Tongue (tissue), 2 donors: Measurements from ENCODE around the gene KCNH5. TPM values are rescaled to one million over a fixed set of nuclear protein-coding genes. Genes with fewer than 3 reads are reported as not detected.

Experiments
- DNase-seq: peaks from one replicate; pipeline ENCODE4 v3.0.0-alpha.2; 2015
- total RNA-seq: library from RNA; depleted of rRNA; stranded (reverse); fragments of >200 nt; gene quantifications from one replicate; pipeline ENCODE4 v1.2.3, GENCODE V29; 2014

KCNH5 gene
- total RNA-seq, 1 donor from 2014 or later, result 0.21 TPM

DNA sequence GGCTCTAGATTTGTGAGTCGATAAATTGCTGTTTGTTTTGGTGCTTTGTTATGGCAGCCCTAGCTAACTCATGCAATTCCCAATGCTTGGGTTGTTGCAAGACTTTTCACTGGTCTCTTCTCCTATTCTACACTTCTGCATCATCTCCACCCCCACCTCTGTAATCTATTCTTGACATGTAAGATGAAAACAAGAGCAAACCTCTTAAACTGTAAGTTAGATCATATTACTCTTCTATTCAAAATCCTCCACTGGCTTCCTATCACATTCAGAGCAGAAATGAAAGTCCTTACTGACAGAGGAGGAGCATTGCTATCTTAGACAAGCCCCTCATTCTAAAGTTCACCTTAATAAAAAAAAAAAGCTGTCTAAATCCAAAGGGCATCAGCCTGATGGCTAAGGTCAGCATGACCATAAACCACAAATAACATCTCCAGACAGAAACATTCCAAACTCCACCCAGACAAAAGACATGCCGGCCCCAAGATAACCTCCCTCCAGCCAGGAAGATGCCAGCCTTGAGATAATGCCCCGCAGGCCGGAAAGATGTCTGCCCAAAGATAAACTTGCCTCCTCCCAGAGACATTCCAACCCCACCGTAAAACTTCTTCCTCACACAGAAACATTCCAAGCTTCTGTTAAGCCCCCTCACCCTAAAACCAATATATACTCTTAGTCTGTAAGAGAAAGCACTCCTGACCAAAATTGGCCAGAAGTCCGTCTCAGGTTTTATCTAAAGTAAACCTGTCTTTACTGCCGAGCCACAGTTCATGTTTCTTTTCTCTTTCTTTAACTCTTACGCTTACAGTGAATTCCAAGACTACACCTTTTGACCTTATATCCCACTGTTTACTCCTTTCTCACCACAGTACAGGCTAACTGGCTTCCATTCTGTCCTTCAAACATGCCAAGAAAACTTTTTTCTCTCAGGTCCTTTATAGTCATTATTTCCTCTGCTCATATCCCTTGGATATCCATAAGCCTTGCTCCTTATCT lies 308.9 kb downstream of the KCNH5 start:
- DNase-seq, result no peak

DNA sequence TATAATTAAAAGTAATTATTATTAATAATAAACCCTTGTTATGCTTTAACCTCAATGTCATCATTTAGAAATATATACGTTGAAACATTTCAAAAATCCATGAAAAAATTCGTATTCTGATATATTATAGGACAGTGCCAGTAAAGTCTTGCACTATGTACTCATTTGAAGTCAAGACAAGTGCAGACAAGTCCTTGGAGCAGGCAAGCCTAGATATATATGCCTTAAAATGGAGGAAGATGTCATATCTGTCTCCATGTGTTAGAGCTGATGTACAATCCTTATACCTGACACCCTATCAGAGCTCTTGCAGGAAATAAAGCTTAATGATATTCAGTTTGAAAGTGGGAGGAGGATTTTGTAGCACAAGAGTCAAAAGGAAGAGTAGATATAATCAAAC lies 310.4 kb downstream of the KCNH5 start:
- DNase-seq, result no peak

DNA sequence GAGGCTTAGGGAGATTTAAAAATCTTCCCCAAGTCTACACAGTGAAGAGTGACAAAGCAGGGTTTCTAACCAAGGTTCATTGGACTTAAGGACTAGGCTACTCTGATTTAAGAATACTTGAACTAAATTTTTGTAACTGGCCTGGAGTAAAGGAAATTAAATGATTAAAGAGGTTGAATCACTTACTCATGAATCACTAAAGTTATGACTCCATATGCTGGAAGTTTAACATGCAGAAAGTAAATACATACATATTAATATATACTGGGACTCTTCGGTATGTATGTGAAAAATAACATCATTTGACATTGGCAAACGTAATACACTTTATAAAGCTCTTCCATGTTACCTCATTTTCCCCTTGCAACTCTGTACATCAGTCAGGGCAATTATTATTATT lies 322.9 kb downstream of the KCNH5 start:
- DNase-seq, result no peak

DNA sequence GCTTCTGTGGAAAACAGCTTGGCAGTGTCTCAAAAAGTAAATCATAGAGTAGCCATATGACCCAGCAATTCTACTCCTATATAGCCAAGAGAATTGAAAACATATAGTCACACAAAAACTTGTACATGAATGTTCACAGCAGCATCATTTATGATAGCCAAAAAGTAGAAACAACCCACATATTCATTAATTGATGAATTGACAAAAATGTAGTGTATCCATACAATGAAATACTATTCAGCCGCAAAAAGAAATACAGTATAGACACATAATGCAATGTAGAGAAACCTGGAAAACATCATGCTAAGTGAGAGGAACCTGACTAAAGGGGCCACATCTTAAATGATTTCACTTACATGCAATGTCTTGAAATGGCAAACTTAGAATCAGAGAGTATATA lies 326.6 kb downstream of the KCNH5 start:
- no peak for DNase-seq

DNA sequence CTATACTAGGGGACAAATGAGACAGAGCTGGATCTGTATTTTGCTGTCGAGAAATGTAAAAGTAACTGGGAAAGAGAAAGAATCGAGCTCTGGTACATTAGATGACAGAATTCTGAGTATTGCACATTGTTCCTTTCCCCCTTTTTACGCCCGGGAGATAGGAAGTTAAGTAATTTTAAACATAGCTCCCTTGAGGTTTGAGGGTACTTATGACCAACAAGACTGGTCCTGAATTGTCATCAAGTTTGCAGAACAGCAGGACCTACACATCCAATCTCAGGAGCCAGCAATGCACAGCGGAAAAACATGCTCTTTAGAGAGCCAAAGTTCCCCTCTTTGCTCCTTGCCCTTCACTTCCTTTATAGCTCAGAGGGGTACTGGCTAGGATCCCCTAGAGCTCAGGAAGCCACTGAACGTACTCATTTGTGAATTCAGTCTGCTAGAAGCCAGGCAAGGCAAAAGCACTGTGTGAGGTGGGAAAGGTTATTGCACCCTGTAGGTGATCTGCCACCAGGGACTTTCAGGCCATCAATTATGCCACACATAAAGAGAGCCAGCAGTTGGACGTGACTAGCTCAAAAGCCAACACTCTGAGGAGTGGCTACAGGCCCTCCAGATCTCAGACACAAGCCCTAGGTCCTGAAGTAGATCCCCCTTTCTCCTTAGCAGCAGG lies 333.8 kb downstream of the KCNH5 start:
- no peak for DNase-seq

DNA sequence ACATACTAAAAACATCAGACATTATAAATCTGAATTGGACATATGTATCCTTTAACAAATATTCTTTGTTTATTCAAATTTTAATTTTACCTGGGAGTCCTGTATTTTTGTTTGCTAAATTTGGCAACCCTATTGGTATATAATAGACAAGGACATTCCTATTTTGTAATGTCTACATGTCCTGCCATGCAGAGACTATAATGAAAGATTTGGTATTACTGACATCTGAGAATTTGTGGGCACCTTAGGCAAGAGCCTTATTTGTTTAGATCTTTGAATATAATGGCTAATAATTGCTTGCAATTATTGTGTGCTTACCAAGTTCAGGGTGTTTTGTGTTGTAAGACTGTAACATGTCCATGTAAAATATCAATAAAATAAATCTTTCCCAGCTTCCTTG lies 334.4 kb downstream of the KCNH5 start:
- DNase-seq, result no peak

DNA sequence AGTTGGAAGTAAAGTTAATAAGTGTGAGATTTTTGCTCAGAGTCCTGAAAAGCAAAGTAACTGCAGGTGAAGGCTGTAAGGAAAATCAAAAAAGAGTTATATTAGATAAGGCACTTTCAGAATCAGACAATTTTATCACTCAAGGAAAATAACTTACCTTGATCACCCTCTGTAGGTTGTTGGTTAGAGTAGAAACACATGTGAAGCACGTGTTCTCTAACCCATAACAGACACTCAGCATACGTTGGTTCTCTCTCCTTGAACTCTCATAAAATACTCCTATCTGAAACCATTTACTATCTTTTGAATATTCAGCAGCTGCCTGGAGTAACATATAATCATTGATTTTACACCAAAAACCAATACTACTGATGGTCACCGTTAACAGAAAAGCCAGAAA lies 335.5 kb downstream of the KCNH5 start:
- no peak for DNase-seq

DNA sequence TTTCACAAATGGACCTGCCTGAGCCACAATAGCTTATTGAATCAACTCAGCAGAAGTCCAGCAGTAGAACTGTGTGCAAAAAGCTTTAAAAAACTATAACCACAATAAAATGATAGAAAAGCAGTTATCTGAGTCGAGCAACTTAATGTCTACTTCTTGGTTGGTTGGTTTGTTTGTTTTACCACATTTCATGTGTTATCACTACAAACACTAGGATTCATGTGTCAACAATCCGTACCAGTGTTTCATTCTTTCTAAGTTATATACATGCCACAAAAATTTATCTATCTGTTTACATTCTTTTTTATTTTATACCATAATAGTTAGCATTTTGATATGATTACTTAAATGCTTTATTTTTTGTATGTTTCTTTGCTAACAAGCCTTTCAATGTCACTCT lies 339.0 kb downstream of the KCNH5 start:
- DNase-seq, result no peak

DNA sequence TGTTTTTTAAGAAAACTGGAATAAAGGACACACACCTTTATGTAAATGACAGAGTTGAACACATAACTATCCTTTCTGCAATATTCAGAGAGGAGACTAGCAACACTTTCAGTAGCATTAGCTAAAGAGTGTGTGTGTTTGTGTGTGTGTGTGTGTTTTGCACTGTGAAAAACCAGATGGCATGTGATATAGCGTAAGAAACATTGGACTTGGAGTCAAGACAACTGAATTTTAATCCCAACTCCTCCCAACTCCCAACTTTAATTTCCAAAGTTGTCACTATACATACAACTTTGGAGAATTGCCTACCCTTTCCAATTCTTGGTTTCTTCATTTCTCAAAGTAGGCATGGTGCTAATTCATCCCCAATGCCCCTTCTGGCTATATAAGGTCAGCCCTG lies 347.8 kb downstream of the KCNH5 start:
- no peak for DNase-seq

DNA sequence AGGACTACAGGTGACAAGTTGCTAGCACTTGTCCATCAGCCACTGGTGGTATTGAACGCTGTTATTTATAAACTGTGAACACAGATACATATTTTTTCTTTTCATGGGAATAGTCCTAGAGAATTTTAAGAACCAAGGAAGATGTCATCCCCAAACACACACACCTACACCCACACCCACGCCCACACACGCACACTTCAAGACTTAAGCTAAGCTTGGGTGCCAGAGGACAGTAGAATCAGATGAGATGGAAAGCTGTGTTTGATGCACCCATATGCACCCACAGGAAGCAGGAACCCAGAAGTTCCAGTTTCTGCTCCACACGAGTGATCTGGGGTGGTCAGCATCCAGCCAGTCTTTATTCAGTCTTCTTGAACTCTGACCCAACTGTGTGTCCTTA lies 348.3 kb downstream of the KCNH5 start:
- DNase-seq, result no peak

DNA sequence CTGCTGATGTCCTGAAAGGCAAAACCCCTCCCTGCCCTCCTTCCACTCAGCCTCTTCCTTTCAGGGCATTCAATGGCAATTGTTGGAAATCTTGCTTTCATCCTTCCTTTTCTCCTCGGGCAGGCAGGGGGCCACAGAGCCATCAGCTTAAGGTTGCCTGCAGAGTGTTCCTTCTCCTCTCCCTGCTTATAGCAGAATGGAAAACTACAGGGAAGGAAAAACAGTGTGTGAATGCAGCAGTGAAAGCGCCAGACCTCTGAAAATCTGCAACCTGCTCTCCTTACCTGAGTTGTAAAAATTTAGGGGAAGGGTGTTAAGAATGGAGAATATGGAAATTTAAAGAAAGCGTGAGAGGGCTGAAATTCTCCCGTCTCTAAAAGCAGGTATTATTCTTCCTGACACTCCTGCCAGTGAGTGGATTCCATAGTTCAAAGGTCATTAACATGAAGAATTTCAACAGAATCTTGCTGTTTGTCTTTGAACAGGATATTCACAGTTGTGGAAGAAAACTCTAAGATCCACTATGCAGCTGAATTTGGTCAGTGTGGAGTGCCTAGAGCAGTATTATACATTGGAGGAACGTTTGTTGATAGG lies 348.8 kb downstream of the KCNH5 start:
- DNase-seq, result no peak

DNA sequence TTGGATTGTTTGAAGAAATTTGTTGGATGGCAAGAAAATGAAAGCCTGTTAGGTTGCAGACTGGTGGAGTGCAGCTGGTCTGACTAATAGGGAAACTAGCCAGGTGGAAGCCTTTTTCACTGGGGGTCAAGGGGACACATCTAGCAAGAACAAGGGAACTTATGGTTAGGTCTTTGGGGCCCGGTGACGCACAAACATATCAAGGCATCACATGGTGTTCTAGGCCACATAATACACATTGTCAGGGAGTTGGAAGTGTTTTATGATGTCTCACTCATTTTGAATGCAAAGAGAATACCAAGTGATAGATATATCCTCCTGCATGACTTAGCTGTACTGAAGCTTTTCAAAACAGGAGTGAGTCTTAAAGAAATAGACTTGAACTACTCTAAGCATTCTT lies 351.2 kb downstream of the KCNH5 start:
- DNase-seq, result no peak

DNA sequence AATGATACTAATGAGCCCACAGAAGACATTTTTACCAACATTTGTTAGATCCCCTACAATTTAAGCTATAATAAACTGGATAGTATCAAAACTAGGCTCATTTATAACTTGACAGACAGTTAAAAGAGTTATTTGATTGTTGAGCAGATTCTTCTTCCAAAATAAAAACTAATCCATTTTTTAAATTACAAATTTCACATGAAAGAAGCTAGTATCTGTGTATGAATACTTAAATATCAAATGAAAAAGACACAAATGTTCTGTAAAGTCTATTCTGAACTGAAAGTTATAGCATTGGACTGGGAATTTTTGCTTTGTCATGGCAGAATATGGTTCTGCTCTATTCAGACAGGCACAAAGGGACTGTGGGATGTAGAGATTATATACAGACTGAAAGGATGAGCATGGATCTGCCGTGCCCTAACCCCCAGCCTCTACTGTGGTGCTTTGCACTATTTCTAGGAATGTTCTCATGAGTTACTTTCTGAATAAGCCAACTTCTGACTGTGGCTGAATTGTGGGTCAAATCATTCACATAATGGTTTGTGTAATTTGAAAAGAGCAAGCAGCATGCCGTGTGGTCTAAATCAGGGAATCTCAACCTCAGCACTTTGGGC lies 352.7 kb downstream of the KCNH5 start:
- DNase-seq, result no peak

DNA sequence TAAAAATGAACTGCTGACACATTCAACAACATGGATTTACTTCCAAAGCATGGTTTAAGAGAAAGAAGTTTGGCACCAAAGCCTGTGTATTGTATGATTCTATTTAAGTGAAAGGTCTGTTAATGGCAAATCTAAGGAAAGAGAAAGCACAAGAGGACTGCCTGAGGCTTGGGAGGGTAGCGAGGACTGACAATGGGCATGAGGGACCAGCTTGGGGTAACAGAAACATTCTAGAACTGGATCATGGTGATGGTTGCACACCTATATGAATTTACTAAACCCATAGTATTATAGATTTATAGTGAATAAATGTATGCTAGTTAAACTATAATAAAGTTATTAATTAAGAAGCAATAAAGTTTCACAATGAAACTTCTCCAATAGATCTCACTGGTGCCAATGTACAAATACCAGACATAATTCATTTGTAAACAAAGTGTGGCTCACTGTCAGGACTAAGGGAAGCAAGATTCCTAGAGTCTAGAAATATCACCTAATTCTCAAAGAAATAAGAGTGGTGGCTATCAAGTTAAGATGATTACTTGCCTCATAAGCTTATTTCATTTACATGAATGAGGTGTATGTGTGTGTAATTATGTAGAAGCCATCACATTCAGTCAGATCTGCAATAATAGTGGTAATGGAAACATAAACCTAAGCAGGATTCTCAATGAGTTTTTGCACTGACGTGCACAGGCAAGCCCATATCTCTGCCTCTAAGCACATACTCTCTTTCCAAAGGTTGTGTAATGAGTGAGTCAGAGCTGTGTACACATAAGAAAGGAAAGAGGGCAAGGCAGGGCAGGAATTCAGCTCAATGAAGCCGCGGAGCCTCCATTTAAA lies 353.4 kb downstream of the KCNH5 start:
- DNase-seq, result peak; percentile 59

DNA sequence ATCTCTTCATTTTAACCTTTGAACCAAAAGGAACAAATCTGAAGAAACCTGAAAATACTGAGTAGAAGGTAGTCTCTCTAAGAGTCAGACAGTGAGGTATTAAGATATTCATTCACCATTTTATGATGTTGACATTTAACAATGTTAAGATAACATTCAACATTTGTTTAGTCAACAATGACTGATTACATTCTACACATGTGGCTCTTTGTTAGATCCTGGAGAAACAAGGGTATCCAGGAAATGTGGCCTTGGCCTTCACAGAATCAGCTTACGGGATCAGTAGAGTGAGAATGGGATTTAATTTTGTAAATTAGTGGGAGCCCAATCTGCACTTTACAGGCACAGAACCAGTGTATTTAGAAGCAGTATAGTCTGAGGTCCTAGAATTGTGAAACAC lies 355.5 kb downstream of the KCNH5 start:
- no peak for DNase-seq

DNA sequence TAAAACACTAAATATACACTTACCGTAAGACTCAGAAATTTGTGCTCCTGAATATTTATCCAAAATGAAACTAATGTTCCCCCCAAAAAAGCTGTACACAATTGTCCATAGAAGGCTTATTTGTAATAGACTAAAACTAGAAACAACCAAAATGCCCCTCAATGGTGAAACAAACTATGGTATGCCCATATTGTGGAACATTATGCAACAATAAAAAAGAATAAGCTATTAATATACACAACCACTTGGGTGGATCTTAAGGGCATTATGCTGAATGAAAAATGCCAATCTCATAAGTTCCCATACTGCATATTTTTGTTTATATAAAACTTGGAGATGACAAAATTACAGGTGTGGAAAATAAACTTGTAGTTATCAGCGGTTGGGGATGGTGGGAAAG lies 357.4 kb downstream of the KCNH5 start:
- no peak for DNase-seq

DNA sequence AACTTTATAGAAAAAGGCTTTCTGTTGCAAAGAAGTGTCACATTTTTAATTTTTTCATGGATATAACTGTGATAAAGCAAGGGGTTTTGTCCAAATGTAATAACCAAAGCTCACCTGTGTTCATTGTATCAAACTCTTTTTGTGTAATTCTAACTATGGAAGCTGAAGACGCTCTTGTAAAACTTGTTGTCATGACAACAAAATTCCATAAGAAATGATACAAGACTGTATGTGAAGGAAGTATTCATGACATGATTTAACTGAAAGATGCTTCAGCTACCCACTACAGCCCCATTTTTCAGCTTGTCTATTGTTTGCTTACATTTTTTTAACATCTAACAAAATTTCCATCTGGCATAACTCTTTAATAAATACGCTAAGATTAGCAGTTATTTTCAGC lies 360.9 kb downstream of the KCNH5 start:
- DNase-seq, result no peak

DNA sequence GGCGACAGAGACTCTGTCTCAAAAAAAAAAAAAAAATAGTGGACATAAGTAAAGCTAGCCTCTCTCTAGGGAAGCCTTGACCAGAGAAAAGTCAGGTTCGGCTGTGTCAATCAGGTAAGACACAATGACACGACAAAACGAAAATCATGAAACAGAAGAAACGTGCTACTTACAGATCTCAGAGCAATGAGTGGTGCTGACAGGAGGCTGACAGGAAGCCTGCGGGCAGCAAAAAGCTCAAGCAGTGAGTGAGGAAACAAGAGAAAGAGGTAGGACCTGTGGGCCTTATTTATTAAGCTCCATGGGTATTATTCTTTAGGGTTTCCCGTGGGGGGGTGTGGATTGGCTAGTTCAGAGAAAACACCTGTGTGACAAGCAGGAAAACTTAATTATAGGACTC lies 363.1 kb downstream of the KCNH5 start:
- no peak for DNase-seq

DNA sequence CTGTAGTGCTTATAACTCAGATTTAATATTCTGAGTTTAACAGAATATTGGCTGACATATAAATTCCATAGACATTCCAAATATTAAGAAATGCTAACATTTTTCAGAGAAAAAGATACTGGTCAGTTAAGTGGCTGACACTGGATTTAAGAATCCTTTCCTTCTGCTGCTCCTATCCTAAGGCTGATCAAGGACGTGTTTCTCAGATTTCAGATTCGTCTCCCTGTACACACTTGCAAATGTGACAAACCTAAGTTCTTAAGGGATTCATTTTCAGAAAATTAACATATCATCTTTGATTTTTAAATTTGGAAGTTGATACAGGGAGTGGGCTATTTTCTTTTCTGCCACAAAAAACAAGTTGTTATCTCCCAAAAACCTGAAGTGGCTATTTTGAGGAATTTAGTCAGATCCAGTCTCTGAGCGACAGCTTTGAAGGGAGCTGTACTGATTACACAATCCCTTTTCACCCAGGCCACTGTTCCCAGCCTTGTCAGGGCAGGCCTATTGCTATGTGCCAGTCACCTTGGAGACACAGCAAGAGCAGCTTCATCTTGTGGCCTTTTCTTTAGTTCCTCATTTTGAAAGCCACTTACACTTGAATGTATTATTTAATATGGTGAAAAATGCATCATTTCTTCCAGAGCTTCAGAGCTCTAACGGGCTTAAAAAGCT lies 370.6 kb downstream of the KCNH5 start:
- DNase-seq, result peak; percentile 24

DNA sequence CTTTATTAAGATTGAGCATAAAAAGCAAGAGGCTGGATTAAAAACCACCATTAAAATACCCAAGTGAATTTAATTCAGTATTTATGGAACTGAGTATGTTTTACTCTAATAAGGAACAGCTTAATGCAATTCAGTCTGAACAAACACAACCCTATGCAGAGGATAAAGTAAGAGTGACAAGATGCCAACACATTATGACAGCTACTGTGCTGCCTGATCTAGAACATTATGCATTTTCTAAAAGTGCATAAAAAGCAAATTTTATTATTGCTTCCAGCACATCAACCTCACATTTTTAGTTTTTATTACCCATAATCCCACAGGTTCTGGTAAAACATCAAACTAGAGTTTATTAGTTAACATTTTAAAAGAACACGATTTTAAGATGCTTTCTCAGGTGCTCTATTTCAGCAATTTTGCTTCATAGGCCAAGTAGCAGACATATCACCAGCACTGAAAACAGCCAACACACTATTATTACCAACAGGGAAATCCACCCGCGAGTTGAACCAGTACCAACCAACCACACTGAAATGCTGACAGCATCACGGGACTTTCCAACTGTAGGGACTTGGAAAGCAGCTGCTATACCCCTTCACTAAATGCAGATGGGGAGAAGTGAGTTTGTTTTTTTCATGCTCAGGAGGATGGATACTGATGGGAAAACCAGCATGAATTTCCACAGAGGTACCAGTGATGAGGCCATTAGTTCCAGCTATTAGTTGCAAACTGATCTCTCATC lies 372.1 kb downstream of the KCNH5 start:
- no peak for DNase-seq

DNA sequence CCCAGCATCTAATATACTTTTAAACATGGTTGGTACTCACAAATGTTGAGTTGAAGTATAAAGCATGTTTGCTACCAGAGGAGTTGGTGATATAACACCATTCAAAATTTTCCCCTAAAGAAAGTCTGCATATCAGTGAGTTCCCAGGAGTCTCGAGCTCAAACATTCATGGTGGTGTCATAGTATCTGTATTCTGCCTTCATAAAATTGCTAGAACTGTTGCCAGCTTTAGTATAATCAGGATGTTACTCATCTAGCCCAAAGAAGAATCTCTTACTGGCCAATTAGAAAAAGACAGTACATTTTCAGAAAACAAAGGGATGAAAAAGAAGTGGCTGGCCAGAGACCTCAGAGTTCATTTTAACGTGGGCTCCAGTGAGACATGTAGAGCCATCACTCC lies 374.7 kb downstream of the KCNH5 start:
- no peak for DNase-seq
